ENCODE results near the gene HIVEP3.

DNA sequence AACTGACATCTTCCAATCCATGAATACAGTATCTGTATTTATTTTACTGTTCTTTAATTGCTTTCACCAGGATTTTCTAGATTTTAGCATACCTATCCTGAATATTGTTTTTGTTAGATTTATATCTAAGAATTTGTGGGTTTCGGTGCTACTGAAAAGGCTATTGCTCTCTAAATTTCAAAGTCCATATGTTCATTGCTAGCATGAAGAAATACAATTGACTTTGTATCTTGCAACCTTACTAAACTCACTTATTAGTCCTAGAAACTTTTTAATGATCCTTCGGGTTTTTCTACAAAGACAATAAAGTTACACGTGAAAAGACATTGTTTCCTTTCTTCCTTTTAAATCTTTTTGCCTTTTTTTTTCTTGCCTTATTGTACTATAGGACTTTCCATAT lies 12.9 kb upstream of the HIVEP3 start:
- no peak for TF ChIP-seq SUZ12 (IDR thresholded peaks at IDR 0.05; ENCODE audit: extremely low read depth, insufficient read depth, insufficient read length)
- TF ChIP-seq ZNF274 (IDR thresholded peaks at IDR 0.05; ENCODE audit: low read depth, low read length) = no peak
- TF ChIP-seq YY1 (IDR thresholded peaks at IDR 0.05; ENCODE audit: insufficient read depth, insufficient read length) = no peak
